ENCODE data around the gene ATP2B2. TPM values are rescaled to one million over a fixed set of nuclear protein-coding genes. Genes with fewer than 3 reads are reported as not detected.

The ATP2B2 gene
- total RNA-seq, 1 experiment from 2014 or later = not detected

- TF ChIP-seq REST (IDR thresholded peaks at IDR 0.05; ENCODE audit: low read depth) (no peak), SIN3A (IDR thresholded peaks at IDR 0.05; ENCODE audit: low read depth) (no peak), TCF7L2 (IDR thresholded peaks at IDR 0.05; ENCODE audit: borderline replicate concordance, extremely low read depth, insufficient read depth, insufficient read length) (no peak), YY1 (IDR thresholded peaks at IDR 0.05; ENCODE audit: extremely low read depth, insufficient replicate concordance, low read depth, low read length) (no peak), EZH2 (IDR thresholded peaks at IDR 0.05) (no peak), CBX3 (IDR thresholded peaks at IDR 0.05; ENCODE audit: low read depth) (no peak), ATF3 (IDR thresholded peaks at IDR 0.05) (no peak), SP1 (IDR thresholded peaks at IDR 0.05; ENCODE audit: low read depth) (no peak)
These were observed 22.1 kb downstream of the ATP2B2 start (continued) for GRCh38 chr3:10483364-10483675.

- H3K9me2 ChIP-seq (ENCODE audit: insufficient read depth) = no peaks in the 10 kb centered on the region
- ATAC-seq = no peak
- H2AFZ ChIP-seq (ENCODE audit: low read depth, low read length, poor library complexity, severe bottlenecking) = no peak overlapping the region
- H3K4me2 ChIP-seq (ENCODE audit: low read length) = no peak overlapping the region
- CTCF ChIA-PET = no interaction called here
- no peaks in the 10 kb centered on the region for H3K27me3 ChIP-seq (ENCODE audit: insufficient read depth, low read length)
- H3K79me2 ChIP-seq (ENCODE audit: insufficient read depth, low read length) = no peaks in the 10 kb centered on the region
- RAD21 ChIA-PET (ENCODE audit: low non-redundant PET in 1 of 2, low total read pairs in 2 of 2, uncharacterized antibody in 2 of 2, unreplicated experiment in 2 of 2) = no interaction called here
- no peaks in the 10 kb centered on the region for H3K4me1 ChIP-seq (ENCODE audit: control insufficient read depth in 1 of 2, insufficient read depth in 2 of 2, low read length in 2 of 2)
- no peak overlapping the region for H3K27ac ChIP-seq (ENCODE audit: low read depth, low read length)
- no peak overlapping the region for H3K9ac ChIP-seq (ENCODE audit: low read length)
- POLR2A ChIA-PET = no interaction called here
- intact Hi-C loops (cut with micrococcal nuclease) = no loop called here
- H3K4me3 ChIP-seq (replicated peaks in 1 of 2; ENCODE audit: low read depth in 1 of 2, low read length in 2 of 2) = no peak overlapping the region
- H3K36me3 ChIP-seq (ENCODE audit: control insufficient read depth in 1 of 2, insufficient read depth in 2 of 2, low read length in 2 of 2) = no peaks in the 10 kb centered on the region
- H4K20me1 ChIP-seq (ENCODE audit: insufficient read depth) = no peaks in the 10 kb centered on the region
- BruUV-seq (replicated peaks) = no TSS peak
- H3K9me3 ChIP-seq (ENCODE audit: control insufficient read depth in 1 of 2, insufficient read depth in 1 of 2, low read depth in 1 of 2, low read length in 2 of 2) = no peaks in the 10 kb centered on the region
- no peak for DNase-seq (ENCODE audit: low read depth, low spot score)
- no peak for TF ChIP-seq YY1 (IDR thresholded peaks at IDR 0.05; ENCODE audit: extremely low read depth, insufficient replicate concordance, low read depth, low read length)
- TF ChIP-seq REST (IDR thresholded peaks at IDR 0.05; ENCODE audit: low read depth) = no peak
- no peak for TF ChIP-seq FOSL1 (IDR thresholded peaks at IDR 0.05; ENCODE audit: low read depth)
- TF ChIP-seq SIN3A (IDR thresholded peaks at IDR 0.05; ENCODE audit: low read depth) = no peak
- no peak for TF ChIP-seq POLR2A (IDR thresholded peaks at IDR 0.05; ENCODE audit: borderline replicate concordance, extremely low read depth, insufficient read depth, insufficient read length)
- no peak for TF ChIP-seq RAD21 (IDR thresholded peaks at IDR 0.05; ENCODE audit: low read depth)
- no peak for TF ChIP-seq ATF3 (IDR thresholded peaks at IDR 0.05)
- TF ChIP-seq CTCF (IDR thresholded peaks at IDR 0.05 in 2 of 3, conservative IDR thresholded peaks at IDR 0.05 in 1 of 3; ENCODE audit: borderline replicate concordance in 1 of 3, insufficient read depth in 1 of 3, low read depth in 2 of 3, low read length in 2 of 3) = no peak
- TF ChIP-seq JUND (IDR thresholded peaks at IDR 0.05) = no peak
- no peak for TF ChIP-seq CBX3 (IDR thresholded peaks at IDR 0.05; ENCODE audit: low read depth)
- no peak for TF ChIP-seq POLR2AphosphoS5 (IDR thresholded peaks at IDR 0.05; ENCODE audit: low read depth, low read length)
These were observed 22.6 kb downstream of the ATP2B2 start for GRCh38 chr3:10482631-10483363.

Data from HCT116 (cell line).